ENCODE measurements around the gene EMP2. TPM values are rescaled to one million over a fixed set of nuclear protein-coding genes. Genes with fewer than 3 reads are reported as not detected.
"Not testable (repeated sequence)": the region's sequence is repeated elsewhere in the genome, so short reads cannot be mapped to it uniquely, and the experiment has no call there.

The EMP2 gene
- polyA plus RNA-seq, 1 donor, result 17.0 TPM

DNA sequence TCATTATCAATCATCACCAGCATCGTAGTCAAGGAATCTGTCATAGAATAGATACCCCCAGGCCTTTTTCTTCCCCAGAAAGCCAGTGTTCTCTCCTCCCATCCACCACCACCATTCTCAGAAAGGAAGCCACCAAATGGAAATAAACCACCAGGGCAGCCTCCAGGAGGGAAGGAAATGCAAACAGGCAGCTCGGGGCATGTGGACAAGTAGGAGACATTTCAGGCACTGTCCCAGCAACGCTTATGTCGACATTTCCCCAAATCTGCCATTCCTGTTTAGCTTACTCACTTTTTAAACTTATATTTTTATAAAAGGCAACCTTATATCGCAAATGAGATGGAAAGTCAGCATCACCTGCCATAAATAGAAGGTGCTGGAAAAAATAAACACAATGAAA lies 15.8 kb downstream of the EMP2 start:
- WGBS (ENCODE audit: insufficient coverage, low lambda C conversion rate), result no CpG with 5 or more reads among the region's 5 CpGs
- no peak overlapping the region for H3K27ac ChIP-seq (ENCODE audit: low read length)

GRCh38 chr16:10562361-10562899 lies 18.0 kb downstream of the EMP2 start:
- Histone ChIP-seq H3K27ac (ENCODE audit: low read length) (no peak overlapping the region), H3K36me3 (ENCODE audit: control insufficient read depth, insufficient read depth, low read length) (no peaks in the 10 kb centered on the region), H3K4me1 (ENCODE audit: control insufficient read depth, insufficient read depth, low read length) (no peaks in the 10 kb centered on the region), H3K27me3 (ENCODE audit: control insufficient read depth, insufficient read depth, low read length) (no peaks in the 10 kb centered on the region), H3K9me3 (ENCODE audit: control insufficient read depth, low read depth, low read length) (peaks cover 7% of the 10 kb centered on the region), H3K4me3 (ENCODE audit: low read length) (no peak overlapping the region)
- DNase-seq, result no peak

More for the DNA sequence above, 15.8 kb downstream of the EMP2 start:
- H3K36me3 ChIP-seq (ENCODE audit: control insufficient read depth, insufficient read depth, low read length), result no peaks in the 10 kb centered on the region
- no peaks in the 10 kb centered on the region for H3K27me3 ChIP-seq (ENCODE audit: control insufficient read depth, insufficient read depth, low read length)
- H3K4me3 ChIP-seq (ENCODE audit: low read length), result no peak overlapping the region
- peaks cover 7% of the 10 kb centered on the region for H3K9me3 ChIP-seq (ENCODE audit: control insufficient read depth, low read depth, low read length)
- DNase-seq, result no peak
- no peaks in the 10 kb centered on the region for H3K4me1 ChIP-seq (ENCODE audit: control insufficient read depth, insufficient read depth, low read length)

DNA sequence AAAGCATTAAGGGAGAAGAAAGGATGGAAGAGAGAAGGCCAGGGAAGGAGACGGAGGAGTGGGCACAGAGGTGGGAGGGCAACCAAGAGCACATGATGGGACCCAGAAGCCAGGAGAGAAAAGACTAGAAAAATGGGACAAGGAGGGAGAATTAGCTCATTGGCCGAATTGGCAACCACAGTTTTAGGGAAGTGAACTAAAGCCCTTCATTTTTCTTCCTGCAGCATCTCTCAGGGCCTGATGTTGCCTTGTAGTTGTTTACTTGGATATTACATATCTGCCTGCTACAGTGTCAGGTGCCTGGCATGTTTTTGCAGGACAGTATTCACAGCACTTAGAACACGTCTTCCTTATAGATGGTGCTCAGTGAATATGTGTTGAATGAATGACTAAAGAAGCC lies 19.0 kb downstream of the EMP2 start:
- Histone ChIP-seq H3K4me3 (ENCODE audit: low read length) (no peak overlapping the region), H3K4me1 (ENCODE audit: control insufficient read depth, insufficient read depth, low read length) (no peaks in the 10 kb centered on the region), H3K36me3 (ENCODE audit: control insufficient read depth, insufficient read depth, low read length) (no peaks in the 10 kb centered on the region), H3K9me3 (ENCODE audit: control insufficient read depth, low read depth, low read length) (peaks cover 7% of the 10 kb centered on the region), H3K27ac (ENCODE audit: low read length) (no peak overlapping the region), H3K27me3 (ENCODE audit: control insufficient read depth, insufficient read depth, low read length) (no peaks in the 10 kb centered on the region)
- 100% methylated on average over 1 of the region's 3 CpGs for WGBS (ENCODE audit: insufficient coverage, low lambda C conversion rate)
- DNase-seq, result no peak

- H3K27me3 ChIP-seq (ENCODE audit: control insufficient read depth, insufficient read depth, low read length), result no peaks in the 10 kb centered on the region
- H3K9me3 ChIP-seq (ENCODE audit: control insufficient read depth, low read depth, low read length), result peaks cover 7% of the 10 kb centered on the region
- H3K27ac ChIP-seq (ENCODE audit: low read length), result no peak overlapping the region
- 88% methylated on average over 1 of the region's 3 CpGs for WGBS (ENCODE audit: insufficient coverage, low lambda C conversion rate)
- no peak overlapping the region for H3K4me3 ChIP-seq (ENCODE audit: low read length)
- no peak for DNase-seq
- H3K4me1 ChIP-seq (ENCODE audit: control insufficient read depth, insufficient read depth, low read length), result no peaks in the 10 kb centered on the region
- H3K36me3 ChIP-seq (ENCODE audit: control insufficient read depth, insufficient read depth, low read length), result no peaks in the 10 kb centered on the region
Observed at GRCh38 chr16:10561001-10561400, 19.4 kb downstream of the EMP2 start.

GRCh38 chr16:10559792-10560191 lies 20.6 kb downstream of the EMP2 start:
- not testable (repeated sequence) for H3K4me3 ChIP-seq (ENCODE audit: low read length); H3K4me1 ChIP-seq (ENCODE audit: control insufficient read depth, insufficient read depth, low read length); H3K27ac ChIP-seq (ENCODE audit: low read length); DNase-seq; H3K36me3 ChIP-seq (ENCODE audit: control insufficient read depth, insufficient read depth, low read length); H3K9me3 ChIP-seq (ENCODE audit: control insufficient read depth, low read depth, low read length); H3K27me3 ChIP-seq (ENCODE audit: control insufficient read depth, insufficient read depth, low read length)
- WGBS (ENCODE audit: insufficient coverage, low lambda C conversion rate), result no CpG with 5 or more reads among the region's 4 CpGs

- peak in 1 of 2 donors; percentile 6 for DNase-seq
- H3K4me1 ChIP-seq (ENCODE audit: control insufficient read depth, insufficient read depth, low read length), result no peaks in the 10 kb centered on the region
Observed at GRCh38 chr16:10558746-10559641, 21.4 kb downstream of the EMP2 start.

GRCh38 chr16:10558305-10558704 lies 22.1 kb downstream of the EMP2 start:
- WGBS (ENCODE audit: insufficient coverage, low lambda C conversion rate), result no CpG with 5 or more reads among the region's 7 CpGs
- Histone ChIP-seq H3K27me3 (ENCODE audit: control insufficient read depth, insufficient read depth, low read length) (no peaks in the 10 kb centered on the region), H3K9me3 (ENCODE audit: control insufficient read depth, low read depth, low read length) (peaks cover 7% of the 10 kb centered on the region), H3K4me3 (ENCODE audit: low read length) (no peak overlapping the region), H3K4me1 (ENCODE audit: control insufficient read depth, insufficient read depth, low read length) (no peaks in the 10 kb centered on the region), H3K36me3 (ENCODE audit: control insufficient read depth, insufficient read depth, low read length) (no peaks in the 10 kb centered on the region), H3K27ac (ENCODE audit: low read length) (no peak overlapping the region)
- no peak for DNase-seq

More at GRCh38 chr16:10558746-10559641, 21.4 kb downstream of the EMP2 start:
- H3K27ac ChIP-seq (ENCODE audit: low read length), result no peak overlapping the region
- no peaks in the 10 kb centered on the region for H3K27me3 ChIP-seq (ENCODE audit: control insufficient read depth, insufficient read depth, low read length)
- no peak overlapping the region for H3K4me3 ChIP-seq (ENCODE audit: low read length)
- H3K36me3 ChIP-seq (ENCODE audit: control insufficient read depth, insufficient read depth, low read length), result no peaks in the 10 kb centered on the region
- H3K9me3 ChIP-seq (ENCODE audit: control insufficient read depth, low read depth, low read length), result peaks cover 7% of the 10 kb centered on the region
- no CpG with 5 or more reads among the region's 25 CpGs for WGBS (ENCODE audit: insufficient coverage, low lambda C conversion rate)

GRCh38 chr16:10557750-10558149 lies 22.6 kb downstream of the EMP2 start:
- Histone ChIP-seq H3K4me1 (ENCODE audit: control insufficient read depth, insufficient read depth, low read length) (no peaks in the 10 kb centered on the region), H3K36me3 (ENCODE audit: control insufficient read depth, insufficient read depth, low read length) (no peaks in the 10 kb centered on the region), H3K4me3 (ENCODE audit: low read length) (no peak overlapping the region), H3K9me3 (ENCODE audit: control insufficient read depth, low read depth, low read length) (peaks cover 7% of the 10 kb centered on the region), H3K27me3 (ENCODE audit: control insufficient read depth, insufficient read depth, low read length) (no peaks in the 10 kb centered on the region), H3K27ac (ENCODE audit: low read length) (no peak overlapping the region)
- no peak for DNase-seq
- 100% methylated on average over 1 of the region's 5 CpGs for WGBS (ENCODE audit: insufficient coverage, low lambda C conversion rate)

- no peak overlapping the region for H3K27ac ChIP-seq (ENCODE audit: low read length)
- no peaks in the 10 kb centered on the region for H3K4me1 ChIP-seq (ENCODE audit: control insufficient read depth, insufficient read depth, low read length)
- no peaks in the 10 kb centered on the region for H3K9me3 ChIP-seq (ENCODE audit: control insufficient read depth, low read depth, low read length)
- DNase-seq, result no peak
- no peaks in the 10 kb centered on the region for H3K36me3 ChIP-seq (ENCODE audit: control insufficient read depth, insufficient read depth, low read length)
- no peak overlapping the region for H3K4me3 ChIP-seq (ENCODE audit: low read length)
- no CpG with 5 or more reads among the region's 3 CpGs for WGBS (ENCODE audit: insufficient coverage, low lambda C conversion rate)
- H3K27me3 ChIP-seq (ENCODE audit: control insufficient read depth, insufficient read depth, low read length), result no peaks in the 10 kb centered on the region
Observed at GRCh38 chr16:10556236-10556635, 24.2 kb downstream of the EMP2 start.

GRCh38 chr16:10554569-10554968 lies 25.8 kb downstream of the EMP2 start:
- H3K36me3 ChIP-seq (ENCODE audit: control insufficient read depth, insufficient read depth, low read length), result no peaks in the 10 kb centered on the region
- no peaks in the 10 kb centered on the region for H3K27me3 ChIP-seq (ENCODE audit: control insufficient read depth, insufficient read depth, low read length)
- WGBS (ENCODE audit: insufficient coverage, low lambda C conversion rate), result 63% methylated on average over 2 of the region's 7 CpGs
- no peak overlapping the region for H3K27ac ChIP-seq (ENCODE audit: low read length)
- H3K9me3 ChIP-seq (ENCODE audit: control insufficient read depth, low read depth, low read length), result no peaks in the 10 kb centered on the region
- no peaks in the 10 kb centered on the region for H3K4me1 ChIP-seq (ENCODE audit: control insufficient read depth, insufficient read depth, low read length)
- H3K4me3 ChIP-seq (ENCODE audit: low read length), result no peak overlapping the region
- DNase-seq, result no peak
